ENCODE data around the gene PDZD4.

Gene PDZD4

GRCh38 chrX:153829799-153830639 lies at the start of gene PDZD4:
PDZD4 (minus strand) TSS chrX:153830544; CDS start chrX:153830298, 246 bp downstream.
- DNase-seq = peak in 1 of 2 experiments; percentile 13

- DNase-seq = no peak
Observed at GRCh38 chrX:153879741-153880439, 49.5 kb upstream of the PDZD4 start.

- no peak for DNase-seq
Observed at GRCh38 chrX:153878969-153879653, 48.8 kb upstream of the PDZD4 start.

GRCh38 chrX:153878345-153878744 lies 48.0 kb upstream of the PDZD4 start:
- no peak for DNase-seq

GRCh38 chrX:153877571-153878261 lies 47.4 kb upstream of the PDZD4 start:
- no peak for DNase-seq

GRCh38 chrX:153876112-153876491 lies 45.8 kb upstream of the PDZD4 start:
- no peak for DNase-seq

GRCh38 chrX:153875391-153876111 lies 45.2 kb upstream of the PDZD4 start:
- DNase-seq = peak; percentile 56 to 68

- no peak for DNase-seq
Observed at GRCh38 chrX:153874366-153875125, 44.2 kb upstream of the PDZD4 start.

GRCh38 chrX:153874085-153874365 lies 43.7 kb upstream of the PDZD4 start:
- no peak for DNase-seq

- DNase-seq = no peak
Observed at GRCh38 chrX:153873282-153874084, 43.1 kb upstream of the PDZD4 start.

- no peak for DNase-seq
Observed at GRCh38 chrX:153871946-153872878, 41.9 kb upstream of the PDZD4 start.

- no peak for DNase-seq
Observed at GRCh38 chrX:153871451-153871850, 41.1 kb upstream of the PDZD4 start.

- DNase-seq = no peak
Observed at GRCh38 chrX:153870791-153871360, 40.5 kb upstream of the PDZD4 start.

GRCh38 chrX:153870288-153870690 lies 39.9 kb upstream of the PDZD4 start:
- no peak for DNase-seq

GRCh38 chrX:153869473-153870287 lies 39.3 kb upstream of the PDZD4 start:
- no peak for DNase-seq

- DNase-seq = no peak
Observed at GRCh38 chrX:153868576-153869472, 38.5 kb upstream of the PDZD4 start.

- no peak for DNase-seq
Observed at GRCh38 chrX:153867671-153868070, 37.3 kb upstream of the PDZD4 start.
